Adrenal gland (tissue), 5 donors: Measurements from ENCODE around the gene ITIH5.

Experiments
- CTCF ChIP-seq, 6 experiments: fragments of 450-650 bp in 4 of 6; fragments of 200-600 bp in 2 of 6; sonication (generic) in 1 of 6; IDR thresholded peaks; 1 replicate in 5 of 6; 2 replicates in 1 of 6; pipeline versions ENCODE4 v1.5.1 to v1.8.0; 2016 to 2021; ENCODE audit warnings: antibody characterized with exemption in 6 of 6, mild to moderate bottlenecking in 2 of 6, moderate library complexity in 1 of 6
- POLR2A ChIP-seq, 2 donors: fragments of 450-650 bp; IDR thresholded peaks; one replicate each; pipeline ENCODE4 v1.6.1; 2017; ENCODE audit warnings: antibody characterized with exemption in 2 of 2, mild to moderate bottlenecking in 2 of 2, moderate library complexity in 1 of 2
- donor health status: DM: no; HTN: no; CAD: no.

- TF ChIP-seq CTCF (IDR thresholded peaks at IDR 0.05), result no peak
- no peak for TF ChIP-seq POLR2A (IDR thresholded peaks at IDR 0.05)
Measured at GRCh38 chr10:7710446-7710845, 43.7 kb upstream of the ITIH5 start.
